H1 (cell line): ENCODE results near the gene RGS11. TPM values are rescaled to one million over a fixed set of nuclear protein-coding genes. Genes with fewer than 3 reads are reported as not detected.

ENCODE experiments used
- CTCF ChIA-PET: fragments of 300-600 bp; sonication (Branson Sonifier 250); formaldehyde crosslinking; loops from one replicate; lab custom pipeline; 2021; ENCODE audit not compliant: partially characterized antibody; lab: Charles Lee
- POLR2A ChIA-PET: fragments of 300-600 bp; sonication (Branson Sonifier 250); formaldehyde crosslinking; loops from one replicate; lab custom pipeline; 2021; ENCODE audit warnings: inconsistent platforms; ENCODE audit not compliant: partially characterized antibody; lab: Charles Lee
- DNase-seq, 2 experiments: peaks; one replicate each; pipeline versions ENCODE4 v3.0.0 to v3.0.0-alpha.2; 2010 to 2022; ENCODE audit warnings: low spot score in 2 of 2, low read depth in 1 of 2, mixed read lengths in 1 of 2
- FAIRE-seq: peaks from 2 replicates; lab custom pipeline; 2011; peaks lifted over from hg19 to GRCh38; lab: Jason Lieb, UNC
- H2AFZ ChIP-seq: 2 replicates; pipeline ENCODE4 v1.8.1; 2012; ENCODE audit warnings: low read length, inconsistent platforms
- H2AK5ac ChIP-seq: 2 replicates; pipeline ENCODE4 v1.6.1; 2013; ENCODE audit warnings: low read depth, low read length
- H2BK120ac ChIP-seq: replicated peaks from 2 replicates; pipeline ENCODE3; 2013; ENCODE audit warnings: low read depth, low read length, inconsistent platforms
- H2BK12ac ChIP-seq: 2 replicates; pipeline ENCODE4 v1.6.1; 2013; ENCODE audit warnings: low read depth, low read length
- H2BK15ac ChIP-seq: 2 replicates; pipeline ENCODE4 v1.6.1; 2013; ENCODE audit warnings: low read length
- H2BK20ac ChIP-seq: 2 replicates; pipeline ENCODE4 v1.6.1; 2013; ENCODE audit warnings: low read length
- H2BK5ac ChIP-seq: 2 replicates; pipeline ENCODE4 v1.6.1; 2013; ENCODE audit warnings: low read depth, low read length
- H3K14ac ChIP-seq: 2 replicates; pipeline ENCODE4 v1.6.1; 2013; ENCODE audit warnings: inconsistent platforms; ENCODE audit not compliant: insufficient read length
- H3K18ac ChIP-seq: 2 replicates; pipeline ENCODE4 v1.6.1; 2013; ENCODE audit warnings: low read length; ENCODE audit errors: extremely low read depth
- H3K23ac ChIP-seq: 2 replicates; pipeline ENCODE4 v1.6.1; 2013; ENCODE audit warnings: inconsistent platforms; ENCODE audit not compliant: insufficient read length
- H3K23me2 ChIP-seq: 2 replicates; pipeline ENCODE4 v1.6.1; 2013; ENCODE audit warnings: low read depth, low read length
- H3K27ac ChIP-seq: 2 replicates; pipeline ENCODE4 v1.6.1; 2011; ENCODE audit warnings: low read depth, low read length, inconsistent platforms
- H3K27me3 ChIP-seq, 4 experiments: replicated peaks in 1 of 4; 1 replicate in 1 of 4; 2 replicates in 3 of 4; pipeline versions ENCODE4 v1.6.1 to v1.8.1; 2011 to 2013; ENCODE audit warnings: low read length in 3 of 4, mild to moderate bottlenecking in 3 of 4, inconsistent platforms in 2 of 4, mixed read lengths in 2 of 4, moderate library complexity in 1 of 4; ENCODE audit not compliant: control insufficient read depth in 3 of 4, insufficient read depth in 3 of 4; ENCODE audit errors: extremely low read depth in 1 of 4
- H3K36me3 ChIP-seq, 4 experiments: 2 replicates each; pipeline versions ENCODE4 v1.6.1 to v1.8.1; 2011 to 2013; ENCODE audit warnings: mild to moderate bottlenecking in 4 of 4, low read length in 3 of 4, moderate library complexity in 2 of 4, control low read depth in 1 of 4, inconsistent platforms in 1 of 4; ENCODE audit not compliant: insufficient read depth in 4 of 4, control insufficient read depth in 2 of 4
- H3K4ac ChIP-seq: replicated peaks from 2 replicates; pipeline ENCODE3; 2013; ENCODE audit warnings: low read length, low read depth, mixed read lengths, inconsistent platforms; ENCODE audit not compliant: insufficient read length
- H3K4me1 ChIP-seq, 4 experiments: replicated peaks in 1 of 4; 1 replicate in 1 of 4; 2 replicates in 3 of 4; pipeline versions ENCODE4 v1.6.1 to v1.8.1; 2011 to 2013; ENCODE audit warnings: low read length in 3 of 4, inconsistent platforms in 2 of 4, mixed read lengths in 1 of 4; ENCODE audit not compliant: insufficient read depth in 4 of 4, control insufficient read depth in 3 of 4
- H3K4me2 ChIP-seq, 2 experiments: 2 replicates each; pipeline versions ENCODE4 v1.6.1 to v1.8.1; 2011 to 2013; ENCODE audit warnings: low read depth in 2 of 2, low read length in 2 of 2, control low read depth in 1 of 2, inconsistent platforms in 1 of 2, mild to moderate bottlenecking in 1 of 2; ENCODE audit not compliant: insufficient read depth in 1 of 2
- H3K4me3 ChIP-seq, 4 experiments: fragments of 200-600, 300-600 bp in 1 of 4; sonication (generic), shearing (Covaris generic), sonication (Bioruptor Twin) in 1 of 4; 2 replicates each; pipeline versions ENCODE4 v1.5.1 to v1.8.1; 2011 to 2016; ENCODE audit warnings: low read length in 4 of 4, low read depth in 3 of 4, control low read depth in 2 of 4, inconsistent platforms in 2 of 4, mild to moderate bottlenecking in 2 of 4, mixed read lengths in 1 of 4, moderate library complexity in 1 of 4; ENCODE audit not compliant: insufficient read depth in 2 of 4; ENCODE audit errors: extremely low read depth in 1 of 4
- H3K56ac ChIP-seq: replicated peaks from 2 replicates; pipeline ENCODE3; 2013; ENCODE audit warnings: low read depth, mild to moderate bottlenecking, mixed read lengths, low read length, inconsistent platforms; ENCODE audit not compliant: insufficient read length
- H3K79me1 ChIP-seq: 2 replicates; pipeline ENCODE4 v1.6.1; 2013; ENCODE audit warnings: low read depth, low read length, control low read depth
- H3K79me2 ChIP-seq, 2 experiments: 2 replicates each; pipeline versions ENCODE4 v1.6.1 to v1.8.1; 2012 to 2013; ENCODE audit warnings: low read length in 2 of 2, mild to moderate bottlenecking in 2 of 2, inconsistent platforms in 1 of 2; ENCODE audit not compliant: insufficient read depth in 2 of 2, control insufficient read depth in 1 of 2
- H3K9ac ChIP-seq, 4 experiments: replicated peaks in 1 of 4; 1 replicate in 1 of 4; 2 replicates in 3 of 4; pipeline versions ENCODE4 v1.6.1 to v1.8.1; 2011 to 2013; ENCODE audit warnings: low read depth in 3 of 4, low read length in 3 of 4, control low read depth in 2 of 4, mild to moderate bottlenecking in 2 of 4, moderate library complexity in 2 of 4, inconsistent platforms in 1 of 4; ENCODE audit errors: extremely low read depth in 1 of 4
- H3K9me3 ChIP-seq, 2 experiments: 2 replicates each; pipeline versions ENCODE4 v1.6.1 to v1.8.1; 2012 to 2013; ENCODE audit warnings: mild to moderate bottlenecking in 2 of 2, moderate library complexity in 2 of 2, control low read depth in 1 of 2, inconsistent platforms in 1 of 2, low read depth in 1 of 2, low read length in 1 of 2, mixed read lengths in 1 of 2; ENCODE audit not compliant: insufficient read depth in 2 of 2
- H4K20me1 ChIP-seq, 2 experiments: replicated peaks in 1 of 2; 2 replicates each; pipeline versions ENCODE3 to v1.8.1; 2011 to 2013; ENCODE audit warnings: inconsistent platforms in 2 of 2, low read length in 2 of 2, mild to moderate bottlenecking in 1 of 2; ENCODE audit not compliant: insufficient read depth in 2 of 2, control insufficient read depth in 1 of 2
- H4K5ac ChIP-seq: 2 replicates; pipeline ENCODE4 v1.6.1; 2013; ENCODE audit warnings: low read length, low read depth, mixed read lengths, inconsistent platforms; ENCODE audit not compliant: insufficient read length
- H4K8ac ChIP-seq: 2 replicates; pipeline ENCODE4 v1.8.0; 2013; ENCODE audit warnings: mild to moderate bottlenecking, moderate library complexity, low read length, inconsistent platforms; ENCODE audit not compliant: insufficient read depth; ENCODE audit errors: extremely low read depth
- H4K91ac ChIP-seq: replicated peaks from 2 replicates; pipeline ENCODE3; 2013; ENCODE audit warnings: low read length, mixed read lengths, inconsistent platforms; ENCODE audit not compliant: insufficient read length
- ATF2 ChIP-seq: IDR thresholded peaks from 2 replicates; pipeline ENCODE4 v1.6.1; 2012; ENCODE audit warnings: low read length, inconsistent platforms
- ATF3 ChIP-seq: IDR thresholded peaks from 2 replicates; pipeline ENCODE4 v1.6.1; 2011; ENCODE audit warnings: low read depth, mild to moderate bottlenecking, low read length; ENCODE audit not compliant: insufficient read depth
- CREB1 ChIP-seq: IDR thresholded peaks from 2 replicates; pipeline ENCODE4 v1.6.1; 2012; ENCODE audit warnings: inconsistent platforms
- GABPA ChIP-seq: IDR thresholded peaks from 2 replicates; pipeline ENCODE4 v1.6.1; 2011; ENCODE audit warnings: mild to moderate bottlenecking, low read length, moderate library complexity, borderline replicate concordance; ENCODE audit not compliant: insufficient read depth
- HDAC6 ChIP-seq: IDR thresholded peaks from one replicate; pipeline ENCODE4 v1.7.1; 2012; ENCODE audit warnings: low read depth, mild to moderate bottlenecking, inconsistent platforms, low read length, moderate library complexity
- MAFK ChIP-seq: IDR thresholded peaks from 2 replicates; pipeline ENCODE4 v1.6.1; 2012; ENCODE audit warnings: low read depth, mild to moderate bottlenecking, improper control_type of control experiment, low read length
- RBBP5 ChIP-seq: IDR thresholded peaks from 2 replicates; pipeline ENCODE4 v1.7.1; 2012; ENCODE audit warnings: low read depth, mild to moderate bottlenecking, inconsistent platforms, low read length, moderate library complexity, borderline replicate concordance
- SP1 ChIP-seq: IDR thresholded peaks from 2 replicates; pipeline ENCODE4 v1.6.1; 2011; ENCODE audit warnings: low read depth, low read length
- SUZ12 ChIP-seq: fragments of 200-600 bp; sonication (generic); IDR thresholded peaks from 2 replicates; pipeline ENCODE4 v1.6.1; 2012; ENCODE audit warnings: mild to moderate bottlenecking, inconsistent platforms, low read length, moderate library complexity, mixed read lengths
- ZNF274 ChIP-seq: IDR thresholded peaks from 2 replicates; pipeline ENCODE4 v1.7.0; 2012; ENCODE audit warnings: low read length, borderline replicate concordance; ENCODE audit errors: extremely low read depth
- WGBS, 2 experiments: shearing (Covaris generic) in 1 of 2; methylation state at CpG; one replicate each; pipeline versions ENCODE4 v1.1.6 to v1.1.7; 2013 to 2015; ENCODE audit warnings: low lambda C conversion rate in 2 of 2, mixed read lengths in 2 of 2, inconsistent platforms in 1 of 2, low coverage in 1 of 2, missing lambda C conversion rate in 1 of 2; ENCODE audit not compliant: insufficient replicate concordance in 2 of 2, insufficient coverage in 1 of 2, insufficient read length in 1 of 2; ENCODE audit errors: extremely low coverage in 1 of 2, missing lambda C conversion rate in 1 of 2; 5-methylcytosine and 5-hydroxymethylcytosine counted together
- polyA plus RNA-seq, 7 experiments: library from polyadenylated mRNA; depleted of rRNA in 3 of 7; stranded (reverse) in 5 of 7; unstranded in 2 of 7; fragments of >200 nt in 5 of 7; fragments of 200-250 nt in 2 of 7; gene quantifications; 1 replicate in 5 of 7; 2 replicates in 1 of 7; 4 replicates in 1 of 7; pipeline versions ENCODE4 v1.2.1 to v1.2.3, GENCODE V29; 2011 to 2013; ENCODE audit warnings: missing spikeins in 2 of 7, mixed read lengths in 2 of 7
- total RNA-seq: library from RNA; stranded (reverse); fragmentation: NEBNext Ultra II Directional; extraction: Animal tissue kit (Norgen Biotek cat#: 25700); gene quantifications from 2 replicates; pipeline ENCODE4 v1.2.1, GENCODE V29; 2021

The RGS11 gene
- total and polyA plus RNA-seq, 2 of the 8 experiments (the other 6 are each of a cell fraction or from before 2014, with no cell fraction given), result 0.84 to 1.2 TPM

- ChIA-PET CTCF (interaction anchor here (0.6 to 1.0 kb wide), 2 partner anchors 10 to 231 kb away, joined by 3 read pairs; no protein-coding TSS in a partner anchor), POLR2A (interaction anchor here (1.2 kb wide), 1 partner anchor 33 kb away, joined by 3 read pairs; no protein-coding TSS in a partner anchor)
- Histone ChIP-seq H3K4me1 (no peaks in the 10 kb centered on the region), H3K79me2 (no peaks in the 10 kb centered on the region), H3K36me3 (peaks cover 0 to 18% (median 2%) of the 10 kb centered on the region in 4 experiments; a peak in 4 of 8 replicates), H2AK5ac (no peak overlapping the region), H3K56ac (no peak overlapping the region), H3K27me3 (no peaks in the 10 kb centered on the region), H3K18ac (no peak overlapping the region), H3K9ac (no peak overlapping the region), H2AFZ (no peak overlapping the region), H3K4ac (no peak overlapping the region), H2BK12ac (no peak overlapping the region), H3K23me2 (no peaks in the 10 kb centered on the region), H2BK120ac (no peak overlapping the region), H4K8ac (peak overlapping the region; percentile 35; the same call in 1 of the 2 replicates), H2BK20ac (no peak overlapping the region), H3K14ac (no peak overlapping the region), H3K4me3 (no peak overlapping the region), H4K5ac (no peak overlapping the region), H2BK15ac (no peak overlapping the region), H4K91ac (no peak overlapping the region), H3K4me2 (no peak overlapping the region), H2BK5ac (no peak overlapping the region), H3K79me1 (no peaks in the 10 kb centered on the region), H3K27ac (no peak overlapping the region), H4K20me1 (peaks cover 0 to 2% of the 10 kb centered on the region in 2 experiments), H3K9me3 (no peaks in the 10 kb centered on the region), H3K23ac (no peak overlapping the region)
- FAIRE-seq (no peak), DNase-seq (no peak)
- no peak for TF ChIP-seq SP1
- no peak for TF ChIP-seq HDAC6
- TF ChIP-seq GABPA, result no peak
- TF ChIP-seq CREB1, result no peak
- TF ChIP-seq SUZ12, result no peak
- no peak for TF ChIP-seq MAFK
- no peak for TF ChIP-seq ATF2
- no peak for TF ChIP-seq RBBP5
- TF ChIP-seq ATF3, result no peak
- TF ChIP-seq ZNF274, result no peak
- WGBS, 2 experiments, result 93% methylated on average over 23 of the region's 37 CpGs; no CpG with 5 or more reads in 1 of the 2 experiments
Measured at GRCh38 chr16:296806-297510, 21.2 kb upstream of the RGS11 start.
